SU-DHL-6 (cell line): Measurements from ENCODE around the gene SNED1.

Source experiments
- H2AFZ ChIP-seq: fragments of 200-600 bp; sonication (generic); 2 replicates; pipeline ENCODE4 v1.6.1; 2014; ENCODE audit warnings: low read depth, mild to moderate bottlenecking, moderate library complexity, mixed read lengths, antibody characterized with exemption, low read length; ENCODE audit not compliant: severe bottlenecking
- H3F3A ChIP-seq: fragments of 200-600 bp; shearing (Covaris generic); 2 replicates; pipeline ENCODE4 v1.6.0; 2016; ENCODE audit warnings: antibody characterized with exemption, mild to moderate bottlenecking; ENCODE audit not compliant: insufficient read depth
- H3K27ac ChIP-seq: fragments of 200-600 bp; sonication (generic); 2 replicates; pipeline ENCODE4 v1.5.1; 2016; ENCODE audit warnings: low read depth, mild to moderate bottlenecking, low read length, moderate library complexity, mixed read lengths
- H3K27me3 ChIP-seq: fragments of 200-600 bp; sonication (generic), shearing (Covaris generic); 2 replicates; pipeline ENCODE4 v1.6.0; 2014; ENCODE audit warnings: mild to moderate bottlenecking, low read length
- H3K36me3 ChIP-seq: fragments of 200-600 bp; sonication (generic); 2 replicates; pipeline ENCODE4 v1.6.1; 2014; ENCODE audit warnings: mild to moderate bottlenecking, low read length, mixed read lengths
- H3K4me2 ChIP-seq: fragments of 300-600, 200-600 bp; shearing (Covaris generic), sonication (generic); 2 replicates; pipeline ENCODE4 v1.6.0; 2014; ENCODE audit warnings: low read length, low read depth, mild to moderate bottlenecking; ENCODE audit not compliant: poor library complexity, severe bottlenecking
- H3K4me3 ChIP-seq: fragments of 200-600 bp; sonication (generic); 2 replicates; pipeline ENCODE4 v1.5.1; 2014; ENCODE audit warnings: antibody characterized with exemption, low read length, mild to moderate bottlenecking, mixed read lengths; ENCODE audit not compliant: insufficient read depth, poor library complexity, severe bottlenecking
- H3K79me2 ChIP-seq: fragments of 200-600 bp; sonication (generic); 2 replicates; pipeline ENCODE4 v1.6.1; 2014; ENCODE audit warnings: mild to moderate bottlenecking, low read length, moderate library complexity; ENCODE audit not compliant: insufficient read depth
- H3K9ac ChIP-seq: fragments of 200-600 bp; sonication (generic); 2 replicates; pipeline ENCODE4 v1.7.0; 2014; ENCODE audit warnings: mild to moderate bottlenecking, low read length
- H3K9me2 ChIP-seq: fragments of 200-600 bp; sonication (generic); replicated peaks from 2 replicates; pipeline ENCODE4 v1.6.1; 2014; ENCODE audit warnings: low read length; ENCODE audit not compliant: insufficient read depth
- H3K9me3 ChIP-seq: fragments of 200-600 bp; sonication (generic); 2 replicates; pipeline ENCODE4 v1.6.1; 2014; ENCODE audit warnings: low read length, mixed read lengths; ENCODE audit not compliant: insufficient read depth
- H4K20me1 ChIP-seq: fragments of 200-600 bp; sonication (generic); 2 replicates; pipeline ENCODE4 v1.6.1; 2014; ENCODE audit warnings: low read depth, mild to moderate bottlenecking, antibody characterized with exemption, low read length, moderate library complexity, mixed read lengths
- CTCF ChIP-seq: fragments of 200-600 bp; sonication (generic); IDR thresholded peaks from one replicate; pipeline ENCODE4 v1.5.1; 2017; ENCODE audit warnings: antibody characterized with exemption, mild to moderate bottlenecking, low read length, moderate library complexity; ENCODE audit not compliant: insufficient read depth, poor library complexity, severe bottlenecking
- EZH2phosphoT487 ChIP-seq: fragments of 200-600 bp; sonication (generic), shearing (Covaris generic); conservative IDR thresholded peaks from 2 replicates; pipeline ENCODE4 v1.6.1; 2018; ENCODE audit warnings: mild to moderate bottlenecking, antibody characterized with exemption, low read length, moderate library complexity, mixed read lengths

Gene SNED1

GRCh38 chr2:241036397-241036963, 38.1 kb downstream of the SNED1 start:
- H3K9me3 ChIP-seq: no peaks in the 10 kb centered on the region
- H3K27me3 ChIP-seq: no peaks in the 10 kb centered on the region
- TF ChIP-seq EZH2phosphoT487: no peak
- peak overlapping the region; percentile 44 for H2AFZ ChIP-seq
- peak overlapping the region; percentile 49 for H3K4me3 ChIP-seq
- no peaks in the 10 kb centered on the region for H3K79me2 ChIP-seq
- no peaks in the 10 kb centered on the region for H4K20me1 ChIP-seq
- no peaks in the 10 kb centered on the region for H3K9me2 ChIP-seq
- peak overlapping the region; percentile 71 for H3K4me2 ChIP-seq
- peak overlapping the region; percentile 55 for H3K9ac ChIP-seq
- no peaks in the 10 kb centered on the region for H3K36me3 ChIP-seq
- peak overlapping the region; percentile 79 for H3K27ac ChIP-seq
- H3F3A ChIP-seq: peaks cover 5% of the 10 kb centered on the region; the same call in 1 of the 2 replicates

- H3K9me2 ChIP-seq: no peaks in the 10 kb centered on the region
- peak overlapping the region; percentile 79 for H3K27ac ChIP-seq
- no peaks in the 10 kb centered on the region for H4K20me1 ChIP-seq
- peak overlapping the region; percentile 71 for H3K4me2 ChIP-seq
- no peaks in the 10 kb centered on the region for H3K27me3 ChIP-seq
- H3K4me3 ChIP-seq: peak overlapping the region; percentile 49
- H3K79me2 ChIP-seq: no peaks in the 10 kb centered on the region
- H3F3A ChIP-seq: peaks cover 5% of the 10 kb centered on the region; the same call in 1 of the 2 replicates
- H3K9ac ChIP-seq: peak overlapping the region; percentile 55
- TF ChIP-seq EZH2phosphoT487: no peak
- no peak for TF ChIP-seq CTCF
- no peaks in the 10 kb centered on the region for H3K9me3 ChIP-seq
- H3K36me3 ChIP-seq: no peaks in the 10 kb centered on the region
- peak overlapping the region; percentile 44 for H2AFZ ChIP-seq
Observed at GRCh38 chr2:241036964-241037421, 38.6 kb downstream of the SNED1 start.

GRCh38 chr2:241037498-241037897, 39.1 kb downstream of the SNED1 start:
- H3K27ac ChIP-seq: peak overlapping the region; percentile 79
- peak overlapping the region; percentile 27 for H3K4me3 ChIP-seq
- peak overlapping the region; percentile 55 for H3K9ac ChIP-seq
- H3F3A ChIP-seq: peaks cover 5% of the 10 kb centered on the region; the same call in 1 of the 2 replicates
- TF ChIP-seq EZH2phosphoT487 (no peak), CTCF (no peak)
- H4K20me1 ChIP-seq: no peaks in the 10 kb centered on the region
- no peaks in the 10 kb centered on the region for H3K79me2 ChIP-seq
- H3K27me3 ChIP-seq: no peaks in the 10 kb centered on the region
- peak overlapping the region; percentile 71 for H3K4me2 ChIP-seq
- no peak overlapping the region for H2AFZ ChIP-seq
- H3K36me3 ChIP-seq: no peaks in the 10 kb centered on the region
- no peaks in the 10 kb centered on the region for H3K9me2 ChIP-seq
- no peaks in the 10 kb centered on the region for H3K9me3 ChIP-seq
